GM21423 (cell line): Measurements from ENCODE around the gene SRSF8.
"Not testable (repeated sequence)": the region's sequence is repeated elsewhere in the genome, so short reads cannot be mapped to it uniquely, and the experiment has no call there.

ENCODE experiments used
- ATAC-seq: cut with Tn5 transposase; IDR thresholded peaks from one replicate; pipeline ENCODE4 v1.9.1; 2021; ENCODE audit warnings: mild to moderate bottlenecking, moderate library complexity; ENCODE audit not compliant: unreplicated experiment

SRSF8 gene

GRCh38 chr11:95093548-95093947 is 26.8 kb downstream of the SRSF8 start:
- no peak for ATAC-seq

DNA sequence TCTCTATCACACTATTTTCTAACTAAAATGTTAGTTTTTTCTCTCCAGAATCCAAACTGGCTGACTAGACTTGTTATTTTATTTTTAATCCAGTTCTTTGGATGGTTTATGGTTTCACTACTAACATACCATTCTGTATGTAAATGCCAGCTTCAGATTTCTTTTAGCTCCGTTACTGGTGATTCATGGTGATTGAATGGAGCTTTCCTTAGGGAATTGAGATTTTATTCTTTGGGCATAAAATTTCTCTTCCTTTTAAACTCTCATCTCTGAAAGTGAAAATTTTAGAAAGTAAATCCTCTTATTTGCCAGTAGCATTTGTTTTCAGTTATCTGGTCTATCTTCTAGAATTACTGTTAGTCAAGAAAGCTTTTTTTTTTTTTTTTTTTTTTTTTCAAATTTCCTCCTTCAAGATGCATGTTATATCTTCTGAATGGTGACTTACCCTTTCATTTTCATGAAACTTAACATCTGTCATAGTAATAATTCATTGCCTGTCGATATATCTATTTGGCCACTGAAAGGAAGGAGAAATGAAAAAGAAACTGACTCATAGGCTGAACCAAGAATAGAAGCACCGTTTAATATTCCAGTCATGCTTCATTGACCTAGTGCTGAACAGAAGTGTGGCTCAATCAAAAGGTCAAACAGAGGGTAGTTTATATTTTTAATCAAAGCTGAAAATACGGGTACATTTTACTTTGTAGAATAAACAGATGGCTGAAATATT is 29.3 kb downstream of the SRSF8 start:
- peak; percentile 76 for ATAC-seq

- ATAC-seq = no peak
Measured at GRCh38 chr11:95097209-95097608, 30.5 kb downstream of the SRSF8 start.

- no peak for ATAC-seq
Measured at GRCh38 chr11:95098826-95099225, 32.1 kb downstream of the SRSF8 start.

GRCh38 chr11:95100191-95100648 is 33.5 kb downstream of the SRSF8 start:
- ATAC-seq = no peak

DNA sequence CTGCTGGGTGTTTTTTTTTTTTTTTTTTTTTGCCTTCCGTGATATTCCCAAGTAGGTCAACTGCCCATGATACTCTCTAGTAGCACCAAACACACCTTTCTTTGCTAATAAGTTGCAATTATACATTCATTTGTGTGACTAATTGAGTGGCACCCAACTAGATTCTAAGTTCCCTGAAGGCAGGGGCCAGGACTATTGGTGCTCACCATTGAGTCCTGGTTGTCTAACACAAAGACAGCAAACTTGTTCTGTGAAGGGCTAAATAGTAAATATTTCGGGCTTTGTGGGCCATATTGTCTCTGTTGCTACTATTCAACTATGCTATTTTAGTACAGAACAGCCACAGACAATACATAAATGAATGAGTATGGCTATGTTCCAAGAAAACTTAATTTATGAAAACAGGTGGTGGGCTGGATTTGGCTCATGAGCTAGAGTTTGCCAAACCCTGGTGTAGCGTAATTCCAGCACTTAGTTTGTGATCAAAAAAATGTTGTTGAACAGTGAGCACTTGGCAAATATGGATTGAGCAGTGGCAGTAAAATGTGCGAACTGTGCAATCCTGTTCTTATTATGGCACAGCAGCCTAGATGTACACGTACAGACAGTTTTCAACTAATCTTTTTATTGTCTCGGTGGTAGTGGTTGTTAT is 34.3 kb downstream of the SRSF8 start:
- no peak for ATAC-seq

DNA sequence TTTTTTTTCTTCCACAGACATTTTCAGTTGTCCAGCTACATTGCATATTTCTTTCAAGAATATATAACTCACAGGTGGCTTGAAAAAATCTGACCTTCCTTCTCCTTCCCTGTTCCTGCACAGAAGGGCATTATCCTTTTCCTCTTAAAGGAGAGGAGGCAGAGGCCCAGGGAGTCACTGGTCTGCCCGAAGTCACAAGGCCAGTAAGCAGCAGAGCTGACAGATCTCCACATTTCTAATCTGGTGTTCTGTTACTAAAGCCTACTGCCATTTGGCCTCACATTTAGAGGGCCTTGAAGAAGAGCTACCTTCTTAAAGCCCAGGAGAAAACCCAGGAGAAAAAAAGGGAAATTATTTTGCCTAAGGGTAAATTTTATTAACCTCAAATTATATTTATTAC is 35.2 kb downstream of the SRSF8 start:
- ATAC-seq = no peak

DNA sequence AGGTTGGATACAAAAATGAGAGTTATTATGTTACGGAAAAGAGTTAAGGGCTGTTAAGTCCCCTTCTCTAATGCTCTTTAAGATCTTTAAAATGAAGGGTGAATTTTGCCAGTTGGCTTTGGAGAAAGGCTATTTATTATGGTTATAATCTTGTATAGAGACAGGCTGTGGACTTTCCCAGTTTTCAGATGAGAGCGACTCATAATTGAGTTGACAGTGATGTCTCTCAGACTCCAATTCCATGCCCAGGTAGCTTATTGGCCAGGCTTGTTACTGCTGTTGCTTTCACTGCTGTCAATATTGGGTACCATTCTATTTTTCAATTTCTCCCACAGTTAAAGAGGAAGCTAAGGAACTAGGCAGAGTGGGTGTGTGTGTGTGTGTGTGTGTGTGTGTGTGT is 36.0 kb downstream of the SRSF8 start:
- no peak for ATAC-seq

- no peak for ATAC-seq
Measured at GRCh38 chr11:95103701-95104100, 37.0 kb downstream of the SRSF8 start.

DNA sequence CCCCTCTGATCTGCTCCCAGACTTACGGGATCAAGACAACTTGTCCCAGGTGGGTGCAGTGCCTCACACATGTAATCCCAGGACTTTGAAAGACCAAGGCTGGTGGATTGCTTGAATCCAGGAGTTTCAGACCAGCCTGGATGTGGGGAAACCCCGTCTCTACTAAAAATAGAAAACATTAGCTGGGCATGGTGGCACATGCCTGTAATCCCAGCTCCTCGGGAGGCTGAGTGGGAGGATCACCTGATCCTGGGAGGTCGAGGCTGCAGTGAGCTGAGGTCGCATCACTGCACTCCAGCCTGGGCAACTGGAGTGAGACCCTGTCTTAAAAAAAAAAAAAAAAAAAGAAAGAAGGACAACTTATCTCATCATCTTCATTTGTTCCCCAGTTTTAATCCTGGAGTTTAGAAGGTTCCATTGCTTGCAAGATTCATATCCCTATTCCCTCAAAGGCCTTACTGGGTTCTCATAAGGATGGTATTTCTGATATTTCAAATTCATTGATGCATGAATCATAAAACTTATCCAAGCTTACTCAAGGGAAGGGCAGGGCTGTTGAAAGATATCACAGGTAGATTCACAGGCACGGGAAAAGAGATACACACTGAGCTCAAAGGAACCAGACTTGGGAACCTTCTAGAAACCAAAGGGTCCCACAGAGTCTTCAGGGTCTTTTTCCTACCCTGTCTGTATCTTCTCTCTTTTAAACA is 37.6 kb downstream of the SRSF8 start:
- ATAC-seq = no peak

GRCh38 chr11:95104856-95105255 is 38.1 kb downstream of the SRSF8 start:
- no peak for ATAC-seq

- ATAC-seq = no peak
Measured at GRCh38 chr11:95108159-95108611, 41.5 kb downstream of the SRSF8 start.

DNA sequence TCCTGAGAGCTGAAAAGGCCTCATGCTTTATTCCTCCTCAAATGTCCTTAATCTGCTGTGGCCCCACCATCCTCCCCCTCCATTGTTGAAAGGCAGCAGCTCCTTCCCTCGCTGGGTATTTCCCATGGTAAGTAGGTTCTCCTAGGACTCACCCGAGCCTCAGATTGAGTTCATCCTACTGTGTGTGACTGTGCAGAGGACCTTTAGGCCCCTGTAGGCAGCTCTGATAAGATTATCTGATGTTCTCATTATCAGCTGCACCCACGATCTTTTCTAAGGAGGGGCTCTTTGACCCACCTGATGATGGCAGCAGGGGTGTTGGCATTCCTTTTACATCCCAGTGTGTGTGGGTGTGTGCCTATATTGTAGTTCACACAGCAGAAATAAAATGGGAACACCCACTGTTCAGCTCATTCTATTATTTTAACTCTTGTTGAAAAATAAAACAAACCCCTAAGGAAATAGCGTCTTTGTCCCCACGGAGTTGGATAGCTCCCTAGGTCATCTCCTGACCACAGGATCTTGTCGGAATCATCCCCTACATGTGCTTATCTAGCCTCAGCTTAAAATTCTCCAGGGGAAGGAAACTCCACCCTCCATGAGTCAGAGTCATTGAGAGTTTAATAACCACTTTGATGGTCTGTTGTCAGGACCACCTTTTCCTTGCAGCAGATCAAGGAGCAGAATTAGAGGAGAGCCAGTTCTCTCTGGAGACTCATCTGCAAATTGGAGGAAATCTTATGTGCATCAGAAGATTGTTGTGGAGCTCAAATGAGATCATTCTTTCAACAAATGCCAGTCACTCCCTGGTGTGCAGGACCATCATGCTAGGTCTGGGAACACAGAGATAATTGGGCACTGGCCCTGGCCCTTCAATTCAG is 42.2 kb downstream of the SRSF8 start:
- no peak for ATAC-seq

GRCh38 chr11:95111471-95111870 is 44.8 kb downstream of the SRSF8 start:
- ATAC-seq = not testable (repeated sequence)

- no peak for ATAC-seq
Measured at GRCh38 chr11:95111923-95112540, 45.3 kb downstream of the SRSF8 start.

DNA sequence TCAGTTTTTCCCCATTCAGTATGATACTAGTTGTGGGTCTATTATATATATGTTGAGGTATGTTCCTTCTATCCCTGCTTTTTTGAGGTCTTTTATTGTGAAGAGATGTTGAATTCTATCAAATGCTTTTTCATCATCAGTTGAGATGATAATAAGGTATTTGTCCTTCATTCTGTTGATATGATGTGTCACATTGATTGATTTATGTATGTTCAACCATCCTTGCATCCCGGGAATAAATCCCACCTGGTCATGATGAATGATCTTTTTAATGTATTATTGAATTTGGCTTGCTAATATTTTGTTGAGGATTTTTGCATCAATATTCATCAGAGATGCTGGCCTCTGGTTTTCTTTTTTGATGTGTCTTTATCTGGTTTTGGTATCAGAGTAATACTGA is 48.9 kb downstream of the SRSF8 start:
- ATAC-seq = no peak

DNA sequence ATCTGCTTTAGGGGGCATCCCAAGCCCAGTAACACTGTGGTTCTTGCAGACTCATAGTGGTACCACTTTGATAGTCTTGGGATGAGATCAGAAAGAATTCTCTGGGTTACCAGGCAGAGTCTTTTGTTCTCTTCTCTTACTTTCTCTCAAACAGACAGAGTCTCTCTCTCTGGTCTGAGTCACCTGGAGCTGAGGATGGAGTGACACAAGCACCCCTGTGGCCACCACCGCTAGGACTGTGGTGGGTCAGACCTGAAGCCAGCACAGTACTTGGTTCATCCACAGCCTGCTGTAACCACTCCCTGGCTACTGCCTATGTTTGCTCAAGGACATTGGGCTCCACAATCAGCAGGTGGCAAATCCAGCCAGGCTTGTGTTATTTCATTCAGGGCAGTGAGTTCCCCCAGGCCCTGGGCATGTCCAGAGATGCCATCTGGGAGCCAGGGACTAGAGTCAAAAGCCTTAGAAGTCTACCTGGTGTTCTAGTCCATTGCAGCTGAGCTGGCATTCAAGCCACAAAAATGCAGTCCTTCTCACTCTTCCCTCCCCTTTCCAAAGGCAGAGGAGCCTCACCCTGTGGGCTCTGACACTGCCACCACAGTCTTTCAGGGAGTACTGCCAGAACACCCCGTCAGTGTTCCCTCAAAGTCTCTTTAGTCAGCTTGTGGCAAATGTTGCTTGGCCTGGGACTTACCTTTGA is 52.8 kb downstream of the SRSF8 start:
- ATAC-seq = no peak
